ENCODE data around the gene CDH23.

DNA sequence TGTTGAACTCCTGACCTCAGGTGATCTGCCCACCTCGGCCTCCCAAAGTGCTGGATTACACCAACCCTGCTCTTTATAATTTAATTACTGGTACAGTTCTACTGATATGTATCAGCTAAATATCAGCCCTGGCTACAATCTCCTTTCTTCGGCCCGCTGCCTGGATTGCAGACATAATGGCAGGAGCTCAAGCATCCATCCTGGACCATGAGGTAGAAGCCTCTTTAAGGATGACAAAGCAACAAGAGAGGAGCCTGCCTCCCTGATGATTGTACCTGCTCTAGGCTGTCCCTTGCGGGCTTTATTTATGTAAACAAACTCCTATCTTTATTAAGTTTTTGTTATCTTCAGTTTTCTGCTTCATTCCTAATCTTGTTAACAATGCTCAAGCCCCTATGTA is 459.9 kb downstream of the CDH23 start:
- TF ChIP-seq, protein P1, sequence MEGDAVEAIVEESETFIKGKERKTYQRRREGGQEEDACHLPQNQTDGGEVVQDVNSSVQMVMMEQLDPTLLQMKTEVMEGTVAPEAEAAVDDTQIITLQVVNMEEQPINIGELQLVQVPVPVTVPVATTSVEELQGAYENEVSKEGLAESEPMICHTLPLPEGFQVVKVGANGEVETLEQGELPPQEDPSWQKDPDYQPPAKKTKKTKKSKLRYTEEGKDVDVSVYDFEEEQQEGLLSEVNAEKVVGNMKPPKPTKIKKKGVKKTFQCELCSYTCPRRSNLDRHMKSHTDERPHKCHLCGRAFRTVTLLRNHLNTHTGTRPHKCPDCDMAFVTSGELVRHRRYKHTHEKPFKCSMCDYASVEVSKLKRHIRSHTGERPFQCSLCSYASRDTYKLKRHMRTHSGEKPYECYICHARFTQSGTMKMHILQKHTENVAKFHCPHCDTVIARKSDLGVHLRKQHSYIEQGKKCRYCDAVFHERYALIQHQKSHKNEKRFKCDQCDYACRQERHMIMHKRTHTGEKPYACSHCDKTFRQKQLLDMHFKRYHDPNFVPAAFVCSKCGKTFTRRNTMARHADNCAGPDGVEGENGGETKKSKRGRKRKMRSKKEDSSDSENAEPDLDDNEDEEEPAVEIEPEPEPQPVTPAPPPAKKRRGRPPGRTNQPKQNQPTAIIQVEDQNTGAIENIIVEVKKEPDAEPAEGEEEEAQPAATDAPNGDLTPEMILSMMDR (optimal IDR thresholded peaks at IDR 0.05 in 1 of 3, IDR thresholded peaks at IDR 0.05 in 1 of 3, conservative IDR thresholded peaks at IDR 0.05 in 1 of 3; ENCODE audit: extremely low read depth in 1 of 3, insufficient read depth in 2 of 3, low read length in 3 of 3) = no peak
- TF ChIP-seq EZH2 (IDR thresholded peaks at IDR 0.05; ENCODE audit: low read length) = no peak
